ENCODE data around the gene SUPT7L.

Gene SUPT7L

GRCh38 chr2:27663285-27664153, at the start of gene SUPT7L, which contains the start of gene SLC4A1AP:
Gene SUPT7L, minus strand, starts transcription at chr2:27663614. Its CDS starts 1,422 bp downstream, at chr2:27662192.
Gene SLC4A1AP, plus strand, starts transcription at chr2:27663889. Its CDS starts 26 bp downstream, at chr2:27663915.
- no peak for TF ChIP-seq CTCF (conservative IDR thresholded peaks at IDR 0.05; ENCODE audit: control insufficient read depth, insufficient read depth, low read depth, low read length)
- DNase-seq (ENCODE audit: low read depth) = peak; percentile 89
- peak within 1 kb of the TSS; percentile 95 for H3K4me3 ChIP-seq (ENCODE audit: control insufficient read depth, low read depth, low read length)

GRCh38 chr2:27713201-27713600, 49.8 kb upstream of the SUPT7L start:
- no peak overlapping the region for H3K4me3 ChIP-seq (ENCODE audit: control insufficient read depth, low read depth, low read length)
- TF ChIP-seq CTCF (conservative IDR thresholded peaks at IDR 0.05; ENCODE audit: control insufficient read depth, insufficient read depth, low read depth, low read length) = no peak
- no peak for DNase-seq (ENCODE audit: low read depth)

GRCh38 chr2:27712522-27712921, 49.1 kb upstream of the SUPT7L start:
- no peak for TF ChIP-seq CTCF (conservative IDR thresholded peaks at IDR 0.05; ENCODE audit: control insufficient read depth, insufficient read depth, low read depth, low read length)
- no peak overlapping the region for H3K4me3 ChIP-seq (ENCODE audit: control insufficient read depth, low read depth, low read length)
- DNase-seq (ENCODE audit: low read depth) = no peak

GRCh38 chr2:27711804-27712203, 48.4 kb upstream of the SUPT7L start:
- no peak for DNase-seq (ENCODE audit: low read depth)

GRCh38 chr2:27710640-27711430, 47.4 kb upstream of the SUPT7L start:
- no peak for DNase-seq (ENCODE audit: low read depth)
- TF ChIP-seq CTCF (conservative IDR thresholded peaks at IDR 0.05; ENCODE audit: control insufficient read depth, insufficient read depth, low read depth, low read length) = no peak
- no peak overlapping the region for H3K4me3 ChIP-seq (ENCODE audit: control insufficient read depth, low read depth, low read length)

More at GRCh38 chr2:27711804-27712203, 48.4 kb upstream of the SUPT7L start:
- no peak overlapping the region for H3K4me3 ChIP-seq (ENCODE audit: control insufficient read depth, low read depth, low read length)
- no peak for TF ChIP-seq CTCF (conservative IDR thresholded peaks at IDR 0.05; ENCODE audit: control insufficient read depth, insufficient read depth, low read depth, low read length)

GRCh38 chr2:27709960-27710575, 46.7 kb upstream of the SUPT7L start:
- no peak overlapping the region for H3K4me3 ChIP-seq (ENCODE audit: control insufficient read depth, low read depth, low read length)
- TF ChIP-seq CTCF (conservative IDR thresholded peaks at IDR 0.05; ENCODE audit: control insufficient read depth, insufficient read depth, low read depth, low read length) = no peak
- no peak for DNase-seq (ENCODE audit: low read depth)

Measured in fibroblast of mammary gland (primary cell).